GM18909 (cell line): ENCODE data around the gene FBXO24.
A peak's percentile ranks its signal among the peaks of the same experiment; 100 is the strongest.

Source experiments
- ATAC-seq: cut with Tn5 transposase; IDR thresholded peaks from one replicate; pipeline ENCODE4 v1.9.1; 2021; ENCODE audit warnings: mild to moderate bottlenecking; ENCODE audit not compliant: unreplicated experiment, poor library complexity

Gene FBXO24

GRCh38 chr7:100585511-100586265 is 440 bp upstream of the FBXO24 start, which contains the start of gene LRCH4:
Gene LRCH4 (minus strand): TSS chr7:100586129. CDS start chr7:100586100, 29 bp downstream.
- ATAC-seq: peak; percentile 24

DNA sequence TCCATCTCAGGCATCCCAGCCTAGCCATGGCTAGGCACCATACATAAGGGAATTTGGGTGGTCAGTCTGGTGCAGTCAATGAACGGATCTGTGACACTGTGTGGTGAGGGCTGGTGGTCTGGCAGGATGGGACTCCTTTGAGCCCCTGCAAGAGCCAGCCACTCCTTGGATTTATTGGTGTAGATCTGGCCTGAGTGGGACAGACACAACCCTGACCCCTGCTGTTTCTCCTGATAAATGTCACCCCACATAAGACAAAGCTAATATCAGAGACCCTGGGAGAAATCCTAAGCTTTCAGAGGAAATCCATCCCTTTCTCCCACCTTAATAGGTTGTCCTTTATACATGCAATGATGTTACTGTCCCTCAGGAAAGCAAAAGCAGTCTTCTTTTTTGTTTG is 2.3 kb downstream of the FBXO24 start:
- ATAC-seq: no peak

GRCh38 chr7:100589341-100589947 is 3.3 kb downstream of the FBXO24 start:
- ATAC-seq: no peak

DNA sequence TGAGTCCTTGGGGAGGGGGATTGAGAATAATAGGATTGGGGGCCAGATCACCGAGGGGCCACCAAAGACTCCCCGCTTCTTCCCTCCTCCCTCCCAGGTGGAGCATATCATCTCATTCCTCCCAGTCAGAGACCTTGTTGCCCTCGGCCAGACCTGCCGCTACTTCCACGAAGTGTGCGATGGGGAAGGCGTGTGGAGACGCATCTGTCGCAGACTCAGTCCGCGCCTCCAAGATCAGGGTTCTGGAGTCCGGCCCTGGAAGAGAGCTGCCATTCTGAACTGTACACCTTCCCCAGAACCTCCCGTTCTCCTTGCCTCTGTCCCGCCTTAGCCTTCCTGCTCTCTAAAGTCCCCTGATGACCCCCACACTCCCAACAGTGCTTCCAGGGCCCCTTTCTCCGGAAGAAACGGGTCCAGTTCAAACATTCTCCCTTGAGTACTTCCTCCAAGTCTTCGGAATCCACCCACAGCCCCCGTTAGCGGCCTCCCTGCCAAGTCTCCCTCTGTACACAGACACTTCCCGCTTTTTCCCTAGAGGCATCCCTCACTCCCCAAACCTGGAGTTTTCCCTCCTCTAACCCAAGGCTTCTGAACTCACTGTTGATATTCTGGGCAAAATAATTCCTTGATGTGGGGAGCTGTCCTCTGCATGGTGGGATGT is 4.1 kb downstream of the FBXO24 start:
- ATAC-seq: no peak

- ATAC-seq: no peak
These were observed 5.5 kb downstream of the FBXO24 start for GRCh38 chr7:100591596-100591995.

DNA sequence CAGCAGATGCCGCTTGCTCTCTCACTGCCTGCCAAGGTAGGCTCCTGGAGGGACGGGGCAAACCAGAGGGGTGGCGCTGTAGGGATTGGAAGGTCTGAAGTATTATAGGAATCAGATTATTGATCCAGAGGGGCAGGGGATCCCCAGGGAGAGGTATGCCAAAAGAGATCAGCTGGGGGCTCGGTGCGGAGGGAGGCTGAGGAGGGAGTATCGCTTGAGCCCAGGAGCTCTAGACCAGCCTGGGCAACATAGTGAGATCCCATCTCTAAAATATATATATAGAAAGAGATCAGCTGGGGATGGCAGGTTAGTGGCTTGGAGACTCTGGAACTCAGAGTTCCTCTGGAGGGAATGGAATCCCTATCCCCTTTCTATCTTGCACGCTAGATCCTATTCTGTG is 9.1 kb downstream of the FBXO24 start:
- ATAC-seq: no peak

DNA sequence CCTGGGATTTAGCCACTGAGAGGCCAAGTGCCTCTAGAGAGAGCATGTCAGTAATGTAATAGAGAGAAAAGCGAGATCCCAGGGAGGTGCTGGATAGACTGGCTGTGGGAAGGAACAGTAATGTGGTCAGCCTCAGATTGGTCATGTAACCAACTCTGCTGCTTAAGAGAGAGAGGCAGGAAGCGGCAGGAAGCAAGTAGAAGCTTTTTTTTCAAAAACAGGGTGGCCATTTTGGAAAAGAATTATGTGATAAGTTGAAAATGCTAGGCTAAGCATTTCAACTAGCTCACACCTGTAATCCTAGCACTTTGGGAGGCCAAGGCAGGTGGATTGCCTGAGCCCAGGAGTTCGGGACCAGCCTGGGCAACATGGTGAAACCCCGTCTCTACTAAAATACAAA is 12.3 kb downstream of the FBXO24 start:
- ATAC-seq: no peak

- no peak for ATAC-seq
These were observed 14.0 kb downstream of the FBXO24 start for GRCh38 chr7:100599911-100600729.

- ATAC-seq: no peak
These were observed 14.6 kb downstream of the FBXO24 start for GRCh38 chr7:100600730-100601038.

DNA sequence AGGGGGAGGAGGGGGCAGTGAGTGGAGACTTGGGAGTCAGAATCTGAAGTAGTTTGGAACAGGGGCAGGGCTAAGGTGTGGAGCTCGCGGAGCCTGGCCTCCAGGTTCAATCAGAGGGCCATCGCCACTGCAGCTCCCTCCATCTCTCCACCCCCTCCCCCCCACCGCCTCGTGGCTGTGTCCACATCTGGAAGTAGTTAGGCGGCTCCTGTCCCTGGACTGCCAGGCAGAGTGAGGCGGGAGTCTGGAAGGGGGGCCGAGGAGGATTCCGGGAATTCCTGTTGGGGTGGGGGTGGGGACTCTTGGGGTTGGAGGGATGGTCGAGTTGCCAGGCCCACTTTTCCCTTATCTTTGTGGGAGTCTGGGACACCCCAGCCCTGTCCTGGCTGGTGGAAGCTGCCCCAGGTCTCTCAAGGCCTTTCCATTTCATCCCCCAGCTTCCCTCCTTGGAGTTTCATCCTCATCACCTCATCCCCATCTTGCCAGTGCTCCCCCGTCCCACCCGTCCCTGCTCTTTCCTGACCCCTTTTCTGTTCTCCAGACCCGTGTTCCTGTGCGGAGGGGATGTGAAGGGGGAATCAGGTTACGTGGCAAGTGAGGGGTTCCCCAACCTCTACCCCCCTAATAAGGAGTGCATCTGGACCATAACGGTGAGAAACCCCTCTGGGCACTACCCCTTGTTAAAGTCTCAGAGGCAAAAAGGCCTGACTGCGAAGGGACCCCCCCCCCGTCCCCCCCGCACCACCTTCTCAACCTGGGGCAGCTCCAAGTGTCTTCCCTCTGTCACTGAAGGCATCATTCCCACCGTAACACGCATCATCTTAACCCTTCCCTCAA is 17.0 kb downstream of the FBXO24 start:
- no peak for ATAC-seq

- no peak for ATAC-seq
These were observed 17.5 kb downstream of the FBXO24 start for GRCh38 chr7:100603726-100604027.

DNA sequence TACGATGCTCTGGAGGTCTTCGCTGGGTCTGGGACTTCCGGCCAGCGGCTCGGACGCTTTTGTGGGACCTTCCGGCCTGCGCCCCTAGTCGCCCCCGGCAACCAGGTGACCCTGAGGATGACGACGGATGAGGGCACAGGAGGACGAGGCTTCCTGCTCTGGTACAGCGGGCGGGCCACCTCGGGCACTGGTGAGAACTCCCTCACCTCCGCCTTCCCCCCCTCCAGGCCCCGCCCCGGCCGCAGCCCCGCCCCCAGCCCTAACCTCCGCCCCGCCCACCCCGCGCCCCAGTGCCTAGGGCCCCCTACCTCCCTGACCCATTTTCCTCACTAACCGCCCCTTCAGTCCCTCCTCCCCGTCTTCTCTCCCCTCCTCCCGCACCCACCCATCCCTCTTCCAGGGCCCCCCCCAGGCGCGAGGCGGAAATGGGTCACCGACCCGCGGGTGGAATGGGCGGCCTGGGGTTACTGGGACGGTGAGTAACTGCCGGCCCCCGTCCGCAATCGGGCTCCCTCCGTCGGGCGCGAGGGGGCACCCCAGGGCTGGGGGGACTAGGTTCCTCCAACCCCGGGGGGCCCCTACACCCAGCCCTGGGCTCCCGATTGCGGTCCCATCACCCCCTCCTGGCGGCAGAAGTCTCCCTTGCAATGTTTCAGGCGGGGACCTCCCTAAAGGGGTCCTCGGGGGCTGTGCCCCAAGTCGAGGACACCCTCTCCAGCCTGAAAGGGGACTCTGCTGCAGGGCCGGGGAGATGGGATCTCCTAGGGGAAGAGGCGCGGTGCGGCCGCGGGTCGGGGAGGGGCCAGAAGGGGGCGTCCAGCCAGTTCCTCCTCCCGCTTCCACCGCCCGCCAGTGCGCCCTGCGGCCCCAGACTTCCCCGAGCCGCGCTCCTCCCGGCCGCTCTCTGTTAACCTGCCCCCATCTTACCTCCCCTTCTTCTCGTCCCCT is 18.2 kb downstream of the FBXO24 start:
- peak; percentile 69 for ATAC-seq

- ATAC-seq: no peak
These were observed 19.1 kb downstream of the FBXO24 start for GRCh38 chr7:100604976-100605911.

GRCh38 chr7:100606313-100606712 is 20.2 kb downstream of the FBXO24 start:
- ATAC-seq: no peak

DNA sequence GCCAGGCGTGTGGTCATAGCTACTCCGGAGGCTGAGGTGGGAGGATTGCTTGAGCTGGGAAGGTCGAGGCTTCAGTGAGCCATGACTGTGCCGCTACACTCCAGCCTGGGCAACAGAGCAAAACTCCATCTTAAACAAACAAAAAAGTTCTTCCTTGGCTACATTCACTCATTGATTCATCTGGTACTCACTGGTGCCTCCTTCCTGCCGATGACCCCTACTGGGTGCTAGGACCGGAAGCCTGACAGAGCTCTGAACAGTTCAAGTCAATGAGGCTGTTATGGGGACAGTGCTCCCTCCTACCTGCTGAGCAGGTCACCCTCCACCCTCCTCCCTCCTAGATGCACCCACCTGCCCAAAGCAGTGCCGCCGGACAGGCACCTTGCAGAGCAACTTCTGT is 21.0 kb downstream of the FBXO24 start:
- ATAC-seq: no peak

- ATAC-seq: no peak
These were observed 23.8 kb downstream of the FBXO24 start for GRCh38 chr7:100609958-100610357.

- ATAC-seq: peak; percentile 93
These were observed 26.0 kb downstream of the FBXO24 start, which contains the start of gene MOSPD3 for GRCh38 chr7:100611983-100612729. Gene MOSPD3 (plus strand): TSS chr7:100612540. CDS start chr7:100612792, 252 bp downstream.
